DMS 273 treated with DMSO at 0.1 percent for 48 hours (cell line): Measurements from ENCODE around the gene PDK4.
A peak's percentile ranks its signal among the peaks of the same experiment; 100 is the strongest.
"Not testable (repeated sequence)": the region's sequence is repeated elsewhere in the genome, so short reads cannot be mapped to it uniquely, and the experiment has no call there.

Experiments used
- DNase-seq: peaks from one replicate; lab custom pipeline; 2025; lab: John Stamatoyannopoulos, UW

PDK4 gene

DNA sequence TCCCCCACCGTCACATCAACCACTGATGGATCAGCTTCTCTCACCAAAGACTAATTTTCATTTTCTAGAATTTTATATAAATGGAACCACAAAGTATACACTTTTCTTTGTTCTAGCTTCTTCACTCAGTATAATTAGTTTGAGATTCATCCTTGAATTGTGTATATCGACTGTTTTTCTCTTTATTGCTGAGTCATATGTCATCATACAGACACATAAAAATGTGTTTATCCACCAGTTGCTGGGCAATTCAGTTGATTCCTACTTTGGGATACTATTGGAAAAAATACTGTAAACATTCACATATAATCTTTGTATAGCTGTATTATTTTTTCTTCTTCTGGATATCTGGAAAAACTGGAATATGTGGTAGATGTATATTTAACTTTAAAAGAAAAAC lies 26.6 kb downstream of the PDK4 start:
- no peak for DNase-seq

DNA sequence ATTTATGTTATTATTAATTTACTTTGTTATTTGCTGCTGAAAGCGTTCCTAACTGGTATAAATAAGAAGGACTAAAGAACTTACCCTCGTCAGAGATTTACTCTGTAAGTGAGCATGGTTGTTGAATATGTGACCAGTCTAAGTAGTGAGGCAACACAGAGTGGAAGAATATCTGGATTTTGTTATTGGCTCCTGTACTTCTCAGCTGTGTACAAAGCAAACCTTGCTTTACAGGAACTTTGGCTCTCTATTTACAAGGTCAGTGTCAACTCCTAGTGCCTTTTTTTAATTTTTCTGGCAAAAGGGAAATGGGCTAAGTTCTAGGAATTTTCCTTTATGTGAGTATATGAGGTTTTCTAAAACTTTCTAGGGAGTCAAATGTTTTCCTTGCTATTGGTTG lies 35.6 kb downstream of the PDK4 start:
- DNase-seq, result no peak

DNA sequence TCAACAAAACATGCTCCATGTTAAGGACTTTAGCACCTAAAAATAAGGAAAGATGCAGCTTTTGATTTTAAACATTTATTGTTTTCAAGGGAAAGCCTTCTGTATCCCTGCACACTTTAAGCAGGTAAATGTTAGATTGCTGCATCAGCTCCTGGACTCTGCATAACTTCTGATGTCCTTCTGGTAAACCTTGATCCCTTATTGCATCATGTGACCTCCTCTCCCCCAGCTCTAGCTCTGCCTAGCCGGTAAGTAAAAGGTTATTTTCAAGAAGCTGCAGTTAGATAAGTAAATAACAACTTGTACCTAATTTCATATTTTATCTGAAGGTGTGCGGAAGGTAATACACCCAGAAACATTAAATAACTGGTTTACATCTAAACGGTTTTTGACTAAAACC lies 37.5 kb downstream of the PDK4 start:
- no peak for DNase-seq

DNA sequence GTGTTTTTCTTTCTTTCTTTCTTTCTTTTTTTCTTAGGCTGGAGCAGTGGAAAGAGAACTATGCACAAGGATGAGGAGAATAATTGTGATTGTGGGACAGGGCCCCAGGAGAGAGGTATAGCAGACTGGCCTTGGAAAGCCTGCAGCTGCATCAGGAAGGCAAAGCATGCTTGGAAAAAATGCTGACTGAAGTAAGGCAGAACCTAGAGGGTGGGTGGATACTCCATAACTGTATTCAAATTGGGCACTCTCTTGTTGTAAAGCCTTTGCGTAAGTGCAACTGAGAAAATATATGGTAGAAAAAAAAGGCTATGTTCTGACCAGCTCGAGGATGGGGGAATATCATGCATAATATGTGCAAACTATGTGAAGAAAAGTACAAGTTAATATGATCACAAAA lies 39.5 kb downstream of the PDK4 start:
- no peak for DNase-seq

- DNase-seq, result no peak
Measured at GRCh38 chr7:95553939-95554338, 42.4 kb downstream of the PDK4 start.

- not testable (repeated sequence) for DNase-seq
Measured at GRCh38 chr7:95552010-95552926, 44.0 kb downstream of the PDK4 start.

DNA sequence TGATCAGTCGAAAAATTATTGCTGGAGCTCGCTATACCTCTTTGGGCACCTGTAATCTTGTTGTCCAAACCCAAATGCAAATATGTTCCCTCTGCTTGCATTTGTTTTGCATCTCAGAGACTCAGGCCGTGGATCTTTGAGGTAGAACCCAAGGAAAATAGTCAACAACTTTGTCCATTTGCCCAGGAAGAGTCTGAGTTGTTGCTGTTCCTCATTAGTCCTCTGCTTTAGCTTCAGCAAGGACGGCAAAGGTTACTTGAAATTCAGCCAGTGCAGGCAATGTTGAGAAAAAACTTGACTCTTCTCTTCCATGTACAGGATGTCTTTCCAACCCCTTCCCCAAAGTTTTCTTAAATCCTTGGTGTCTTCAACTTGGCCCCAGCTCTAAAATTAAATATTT lies 45.8 kb downstream of the PDK4 start:
- DNase-seq, result no peak

DNA sequence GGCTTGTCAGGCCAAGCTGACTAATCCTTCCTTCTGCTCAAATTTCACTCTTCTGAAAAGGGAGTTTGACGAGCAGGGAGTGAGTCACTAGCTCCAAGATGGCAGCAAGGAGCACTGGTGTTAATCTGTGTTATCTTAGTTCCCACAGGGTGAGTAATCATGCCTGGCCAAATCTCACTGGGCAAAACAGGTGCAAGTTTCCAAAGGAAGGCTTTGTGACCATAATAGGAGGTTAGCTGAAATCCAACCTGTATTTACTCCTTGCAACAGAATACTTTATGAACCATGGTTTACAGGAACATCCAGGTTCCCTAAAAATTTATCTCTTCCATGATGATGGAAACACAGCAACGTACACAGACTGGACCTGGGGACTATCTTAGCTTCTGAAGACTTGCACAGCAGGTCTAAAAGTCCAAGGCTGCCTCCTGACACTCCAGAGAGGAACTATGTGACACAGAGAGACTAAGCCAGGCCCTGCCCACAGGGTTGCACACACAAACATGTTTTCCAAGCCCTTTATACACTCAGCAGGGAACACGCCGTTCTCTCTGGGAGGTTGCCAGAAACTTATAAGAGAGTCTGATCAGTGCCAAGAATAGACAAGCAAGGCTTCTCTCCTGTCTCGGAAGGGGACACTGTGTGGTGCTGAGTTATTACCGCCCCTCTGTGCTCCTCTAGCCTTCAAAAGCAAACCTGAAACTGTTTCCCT lies 46.3 kb downstream of the PDK4 start:
- peak; percentile 67 for DNase-seq

GRCh38 chr7:95547361-95548348 lies 48.7 kb downstream of the PDK4 start:
- DNase-seq, result no peak

- DNase-seq, result no peak
Measured at GRCh38 chr7:95546647-95547046, 49.7 kb downstream of the PDK4 start.

- no peak for DNase-seq
Measured at GRCh38 chr7:95545673-95546072, 50.6 kb downstream of the PDK4 start.

GRCh38 chr7:95545007-95545615 lies 51.2 kb downstream of the PDK4 start:
- DNase-seq, result peak; percentile 29

DNA sequence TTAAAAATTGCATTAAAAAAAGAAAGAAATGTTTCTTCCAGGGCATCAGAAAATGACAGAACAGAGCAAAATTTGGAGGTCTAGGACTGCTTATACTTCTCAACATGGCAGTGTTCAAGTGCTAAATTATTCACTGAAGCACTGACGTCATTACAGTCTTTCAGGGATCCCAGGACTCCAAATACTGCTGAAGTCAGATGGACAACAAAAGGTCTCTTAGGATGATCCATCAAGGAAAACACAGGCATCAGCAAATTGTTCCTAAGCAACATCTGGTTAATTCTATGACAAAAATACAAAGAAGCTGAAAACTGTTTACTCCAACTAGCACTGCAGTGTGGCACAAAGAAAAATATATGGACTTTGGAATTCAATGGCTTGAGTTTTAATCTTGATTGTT lies 52.1 kb downstream of the PDK4 start:
- DNase-seq, result no peak

DNA sequence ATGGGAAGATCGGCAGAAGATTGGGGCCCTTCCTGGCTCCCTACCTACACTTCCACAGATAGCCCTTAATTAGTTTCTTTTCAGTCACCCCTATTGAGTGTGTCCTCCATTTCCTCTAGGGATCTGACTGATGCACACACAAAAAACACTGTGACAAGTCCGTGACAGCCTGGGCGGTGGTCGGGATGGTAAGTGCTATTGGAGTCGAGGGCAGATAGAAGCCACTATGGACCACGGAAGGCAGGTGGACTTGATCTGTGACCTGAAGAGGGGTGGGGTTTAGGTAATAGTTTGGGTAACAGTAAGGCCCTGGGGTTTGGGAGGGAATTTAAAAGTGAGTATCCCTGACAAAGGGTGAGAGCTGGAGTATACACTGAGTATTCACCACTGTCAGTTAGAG lies 53.0 kb downstream of the PDK4 start:
- no peak for DNase-seq

DNA sequence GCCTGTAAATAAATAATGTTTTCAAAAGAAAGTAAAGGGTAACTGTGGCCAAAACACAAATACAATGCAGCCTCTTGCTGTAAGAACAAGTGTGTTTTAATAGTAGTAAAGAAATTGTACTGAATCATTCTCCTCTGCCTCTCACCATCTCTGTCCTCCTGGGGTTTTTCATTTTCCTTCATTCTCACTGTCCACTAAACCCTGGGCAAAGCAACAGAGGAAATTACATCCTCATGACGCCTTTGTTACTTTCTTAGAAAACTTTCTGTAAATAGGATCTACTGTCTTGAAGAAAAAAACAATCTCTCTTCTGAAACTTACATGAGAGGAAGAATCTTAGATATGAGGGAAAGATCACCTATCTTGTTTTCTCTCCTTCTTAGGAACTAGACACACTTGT lies 56.0 kb downstream of the PDK4 start:
- no peak for DNase-seq

GRCh38 chr7:95539426-95539825 lies 56.9 kb downstream of the PDK4 start:
- no peak for DNase-seq

GRCh38 chr7:95537468-95537867 lies 58.8 kb downstream of the PDK4 start:
- DNase-seq, result no peak

- DNase-seq, result no peak
Measured at GRCh38 chr7:95536656-95537311, 59.5 kb downstream of the PDK4 start.

- DNase-seq, result no peak
Measured at GRCh38 chr7:95535662-95536061, 60.7 kb downstream of the PDK4 start.

GRCh38 chr7:95534796-95535195 lies 61.5 kb downstream of the PDK4 start:
- DNase-seq, result no peak
